Sigmoid colon (tissue), 4 donors: Measurements from ENCODE around the gene GPC6.

Source experiments
- POLR2AphosphoS5 ChIP-seq, 4 donors: sonication (generic); formaldehyde crosslinking; IDR thresholded peaks; one replicate each; pipeline ENCODE4 v1.6.1; 2017; ENCODE audit warnings: antibody characterized with exemption in 4 of 4
- TF ChIP-seq, protein P1 (sequence below), 4 experiments: fragments of 450-650 bp in 3 of 4; fragments of 200-600 bp in 1 of 4; IDR thresholded peaks; one replicate each; pipeline ENCODE4 v1.5.1; 2016 to 2019; ENCODE audit warnings: antibody characterized with exemption in 4 of 4, mild to moderate bottlenecking in 3 of 4, moderate library complexity in 2 of 4

DNA sequence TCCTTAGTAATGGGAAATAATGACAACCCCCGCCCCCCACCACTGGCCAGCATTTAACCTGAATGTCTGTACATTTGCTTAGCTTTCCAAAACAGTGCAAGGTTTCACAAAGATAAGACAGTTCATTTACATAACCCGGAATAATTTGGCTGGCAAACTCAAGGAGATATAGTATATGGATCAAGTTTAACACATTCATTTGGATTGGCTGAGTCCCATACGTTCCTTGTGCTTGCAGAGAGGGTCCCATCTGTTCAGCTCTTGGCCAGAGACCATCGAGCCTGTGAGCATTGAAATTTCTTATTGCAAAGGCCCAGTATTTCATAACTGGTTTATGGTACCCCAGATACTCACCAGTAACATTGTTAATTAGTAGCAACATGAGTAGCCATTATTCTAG lies 116.5 kb downstream of the GPC6 start:
- TF ChIP-seq POLR2AphosphoS5 (IDR thresholded peaks at IDR 0.05) = no peak
- TF ChIP-seq, protein P1, sequence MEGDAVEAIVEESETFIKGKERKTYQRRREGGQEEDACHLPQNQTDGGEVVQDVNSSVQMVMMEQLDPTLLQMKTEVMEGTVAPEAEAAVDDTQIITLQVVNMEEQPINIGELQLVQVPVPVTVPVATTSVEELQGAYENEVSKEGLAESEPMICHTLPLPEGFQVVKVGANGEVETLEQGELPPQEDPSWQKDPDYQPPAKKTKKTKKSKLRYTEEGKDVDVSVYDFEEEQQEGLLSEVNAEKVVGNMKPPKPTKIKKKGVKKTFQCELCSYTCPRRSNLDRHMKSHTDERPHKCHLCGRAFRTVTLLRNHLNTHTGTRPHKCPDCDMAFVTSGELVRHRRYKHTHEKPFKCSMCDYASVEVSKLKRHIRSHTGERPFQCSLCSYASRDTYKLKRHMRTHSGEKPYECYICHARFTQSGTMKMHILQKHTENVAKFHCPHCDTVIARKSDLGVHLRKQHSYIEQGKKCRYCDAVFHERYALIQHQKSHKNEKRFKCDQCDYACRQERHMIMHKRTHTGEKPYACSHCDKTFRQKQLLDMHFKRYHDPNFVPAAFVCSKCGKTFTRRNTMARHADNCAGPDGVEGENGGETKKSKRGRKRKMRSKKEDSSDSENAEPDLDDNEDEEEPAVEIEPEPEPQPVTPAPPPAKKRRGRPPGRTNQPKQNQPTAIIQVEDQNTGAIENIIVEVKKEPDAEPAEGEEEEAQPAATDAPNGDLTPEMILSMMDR (IDR thresholded peaks at IDR 0.05) = no peak
